NT2/D1 (cell line): Measurements from ENCODE around the gene MAGI2.

Source experiments
- SUZ12 ChIP-seq: IDR thresholded peaks from 2 replicates; pipeline ENCODE4 v1.6.1; 2011; ENCODE audit not compliant: insufficient read length, insufficient read depth; ENCODE audit errors: extremely low read depth
- YY1 ChIP-seq: IDR thresholded peaks from 2 replicates; pipeline ENCODE4 v1.6.1; 2011; ENCODE audit not compliant: insufficient read length, insufficient read depth
- ZNF274 ChIP-seq: IDR thresholded peaks from 2 replicates; pipeline ENCODE4 v1.6.1; 2011; ENCODE audit warnings: mild to moderate bottlenecking, low read depth, low read length

GRCh38 chr7:78587443-78588044, 865.9 kb downstream of the MAGI2 start:
- TF ChIP-seq YY1 (no peak), ZNF274 (no peak), SUZ12 (no peak)
